Measurements from ENCODE around the gene CLPTM1L.

- TF ChIP-seq, protein P1, sequence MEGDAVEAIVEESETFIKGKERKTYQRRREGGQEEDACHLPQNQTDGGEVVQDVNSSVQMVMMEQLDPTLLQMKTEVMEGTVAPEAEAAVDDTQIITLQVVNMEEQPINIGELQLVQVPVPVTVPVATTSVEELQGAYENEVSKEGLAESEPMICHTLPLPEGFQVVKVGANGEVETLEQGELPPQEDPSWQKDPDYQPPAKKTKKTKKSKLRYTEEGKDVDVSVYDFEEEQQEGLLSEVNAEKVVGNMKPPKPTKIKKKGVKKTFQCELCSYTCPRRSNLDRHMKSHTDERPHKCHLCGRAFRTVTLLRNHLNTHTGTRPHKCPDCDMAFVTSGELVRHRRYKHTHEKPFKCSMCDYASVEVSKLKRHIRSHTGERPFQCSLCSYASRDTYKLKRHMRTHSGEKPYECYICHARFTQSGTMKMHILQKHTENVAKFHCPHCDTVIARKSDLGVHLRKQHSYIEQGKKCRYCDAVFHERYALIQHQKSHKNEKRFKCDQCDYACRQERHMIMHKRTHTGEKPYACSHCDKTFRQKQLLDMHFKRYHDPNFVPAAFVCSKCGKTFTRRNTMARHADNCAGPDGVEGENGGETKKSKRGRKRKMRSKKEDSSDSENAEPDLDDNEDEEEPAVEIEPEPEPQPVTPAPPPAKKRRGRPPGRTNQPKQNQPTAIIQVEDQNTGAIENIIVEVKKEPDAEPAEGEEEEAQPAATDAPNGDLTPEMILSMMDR (IDR thresholded peaks at IDR 0.05) = no peak
- TF ChIP-seq ZFX (IDR thresholded peaks at IDR 0.05; ENCODE audit: borderline replicate concordance) = no peak
These were observed 65.3 kb downstream of the CLPTM1L start for GRCh38 chr5:1279443-1280151.
